NCI-H2107 treated with DMSO at 0.1 percent for 48 hours (cell line): ENCODE data around the gene C6orf62.
"Not testable (repeated sequence)": the region's sequence is repeated elsewhere in the genome, so short reads cannot be mapped to it uniquely, and the experiment has no call there.

Experiments used
- DNase-seq: peaks from one replicate; lab custom pipeline; 2025; ENCODE audit not compliant: unreplicated experiment; lab: John Stamatoyannopoulos, UW

C6orf62 gene

GRCh38 chr6:24743265-24743943 lies 24.4 kb upstream of the C6orf62 start:
- no peak for DNase-seq

- DNase-seq: no peak
Observed at GRCh38 chr6:24742216-24742738, 23.3 kb upstream of the C6orf62 start.

GRCh38 chr6:24740861-24741260 lies 21.9 kb upstream of the C6orf62 start:
- DNase-seq: no peak

GRCh38 chr6:24738741-24739140 lies 19.8 kb upstream of the C6orf62 start:
- no peak for DNase-seq

DNA sequence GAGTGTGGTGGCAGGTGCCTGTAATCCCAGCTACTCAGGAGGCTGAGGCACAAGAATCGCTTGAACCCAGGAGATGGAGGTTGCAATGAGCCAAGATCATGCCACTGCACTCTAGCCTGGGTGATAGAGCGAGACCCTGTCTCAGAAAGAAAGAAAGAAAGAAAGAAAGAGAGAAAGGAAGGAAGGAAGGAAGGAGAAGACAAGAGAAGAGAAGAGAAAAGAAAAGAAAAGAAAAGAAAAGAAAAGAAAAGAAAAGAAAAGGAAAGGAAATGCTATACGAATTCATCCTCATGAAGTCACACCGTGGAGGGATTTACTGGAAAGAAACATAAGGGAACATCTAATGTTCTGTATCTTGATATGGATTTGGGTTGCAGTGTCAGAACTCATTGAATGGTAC lies 15.8 kb upstream of the C6orf62 start:
- DNase-seq: not testable (repeated sequence)

GRCh38 chr6:24734166-24734565 lies 15.2 kb upstream of the C6orf62 start:
- no peak for DNase-seq

- DNase-seq: not testable (repeated sequence)
Observed at GRCh38 chr6:24731456-24732134, 12.6 kb upstream of the C6orf62 start.

DNA sequence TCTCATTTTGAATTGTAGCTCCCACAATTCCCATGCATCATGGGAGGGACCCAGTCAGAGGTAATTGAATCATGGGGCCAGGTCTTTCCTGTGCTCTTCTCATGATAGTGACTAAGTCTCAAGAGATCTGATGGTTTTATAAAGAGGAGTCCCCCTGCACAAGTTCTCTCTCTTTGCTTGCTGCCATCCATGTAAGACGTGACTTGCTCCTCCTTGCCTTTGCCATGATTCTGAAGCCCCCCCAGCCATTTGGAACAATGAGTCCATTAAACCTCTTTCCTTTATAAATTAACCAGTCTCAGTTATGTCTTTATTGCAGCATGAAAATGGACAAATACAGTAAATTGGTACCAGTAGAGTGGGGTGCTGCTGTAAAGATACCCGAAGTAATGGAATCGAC lies 11.7 kb upstream of the C6orf62 start:
- not testable (repeated sequence) for DNase-seq

- no peak for DNase-seq
Observed at GRCh38 chr6:24723270-24723669, 4.3 kb upstream of the C6orf62 start.

- DNase-seq: no peak
Observed at GRCh38 chr6:24721461-24722215, 2.7 kb upstream of the C6orf62 start.

- peak; percentile 92 for DNase-seq
Observed at GRCh38 chr6:24720604-24721460, 1.9 kb upstream of the C6orf62 start.

GRCh38 chr6:24720131-24720603 lies 1.2 kb upstream of the C6orf62 start:
- DNase-seq: no peak

- no peak for DNase-seq
Observed at GRCh38 chr6:24718449-24719124, 367 bp downstream of the C6orf62 start.

DNA sequence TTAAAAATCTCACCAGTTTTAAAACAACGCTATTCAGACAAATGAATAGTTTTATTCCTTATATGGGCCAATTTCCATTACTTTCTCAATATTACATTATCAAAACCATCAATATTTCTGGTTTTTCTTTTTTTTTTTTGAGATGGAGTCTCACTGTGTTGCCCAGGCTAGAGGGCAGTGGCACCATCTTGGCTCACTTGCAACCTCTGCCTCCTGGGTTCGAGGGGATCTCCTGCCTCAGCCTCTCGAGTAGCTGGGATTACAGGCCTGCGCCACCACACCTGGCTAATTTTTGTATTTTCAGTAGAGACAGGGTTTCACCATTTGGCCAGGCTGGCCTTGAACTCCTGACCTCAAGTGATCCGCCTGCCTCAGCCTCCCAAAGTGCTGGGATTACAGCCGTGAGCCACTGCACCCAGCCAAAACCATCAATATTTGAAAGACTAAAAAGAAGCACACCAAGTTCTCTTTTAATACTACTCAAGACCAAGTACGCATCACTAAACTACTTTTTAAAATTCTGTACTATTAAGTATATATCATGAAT lies 2.3 kb downstream of the C6orf62 start:
- not testable (repeated sequence) for DNase-seq

- no peak for DNase-seq
Observed at GRCh38 chr6:24710519-24711303, 8.2 kb downstream of the C6orf62 start.

DNA sequence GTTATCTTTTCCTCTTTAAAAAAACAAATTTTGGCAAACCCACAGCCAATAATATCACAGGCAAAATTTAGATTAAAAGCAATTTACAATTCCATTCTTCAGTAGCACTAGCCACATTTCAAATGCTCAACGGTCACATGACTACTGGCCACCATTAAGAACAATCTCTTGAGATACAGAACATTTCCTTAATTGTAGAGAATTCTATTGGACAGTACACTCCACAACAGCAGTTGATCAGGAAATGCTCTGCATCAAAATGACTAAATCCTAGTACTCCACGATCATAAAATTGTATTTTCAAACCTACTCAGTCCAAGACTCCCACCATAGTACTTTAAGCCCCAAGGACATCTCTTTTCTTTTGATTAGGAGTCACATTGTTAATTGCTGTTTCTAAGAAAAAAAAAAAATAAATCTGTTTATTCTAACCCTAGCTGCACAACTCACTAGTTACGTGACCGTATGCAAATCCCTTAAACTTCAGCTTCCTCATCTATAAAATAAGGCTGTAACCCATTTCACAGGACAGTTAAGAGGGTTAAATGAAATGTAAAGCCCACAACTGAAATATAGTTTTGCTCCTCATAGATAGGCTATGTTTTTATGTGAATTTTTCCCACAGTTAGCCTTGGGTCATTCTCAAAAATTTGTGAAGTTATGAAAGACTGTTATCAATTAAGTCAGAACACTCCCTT lies 9.8 kb downstream of the C6orf62 start:
- no peak for DNase-seq

GRCh38 chr6:24708612-24709011 lies 10.3 kb downstream of the C6orf62 start:
- no peak for DNase-seq

DNA sequence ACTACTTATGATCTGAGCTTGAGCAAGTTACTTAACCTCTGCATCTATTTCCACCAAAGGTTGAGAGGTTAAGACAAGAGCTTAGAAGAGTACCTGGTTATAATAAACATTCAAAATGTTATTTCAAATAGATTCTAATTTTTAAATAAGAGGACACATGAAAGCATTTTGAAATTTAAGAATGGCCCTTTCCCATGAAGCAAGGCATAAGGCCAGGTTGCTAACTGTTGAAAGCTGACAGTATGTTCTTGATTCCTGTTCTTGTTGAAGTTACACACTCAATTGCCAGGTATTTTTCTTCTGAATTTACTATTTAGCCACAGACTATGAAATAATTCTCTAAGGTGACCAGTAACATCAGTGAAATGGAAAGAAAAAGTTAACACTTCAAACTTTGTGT lies 14.5 kb downstream of the C6orf62 start:
- DNase-seq: no peak
